GM12878 (cell line): ENCODE measurements around the gene XPO6. TPM values are rescaled to one million over a fixed set of nuclear protein-coding genes. Genes with fewer than 3 reads are reported as not detected.

ENCODE experiments used
- ATAC-seq: fragments of 200-7000 bp; cut with Tn5 transposase; 3 replicates; pipeline ENCODE4 v1.9.1; 2020; ENCODE audit warnings: mild to moderate bottlenecking, moderate library complexity
- BruUV-seq: library from RNA; stranded (reverse); fragments of 400-500 nt; replicated peaks from 2 replicates; lab custom pipeline; 2021; lab: Mats Ljungman, UMichigan
- CTCF ChIA-PET: fragments of 300-600 bp; sonication (Branson Sonifier 250); formaldehyde crosslinking; extraction: SDS; loops from one replicate; lab custom pipeline; 2021; ENCODE audit warnings: inconsistent platforms; lab: Yijun Ruan, JAX
- POLR2A ChIA-PET: fragments of 350-600 bp; formaldehyde crosslinking; extraction: SDS; loops from one replicate; lab custom pipeline; 2021; ENCODE audit warnings: inconsistent platforms; lab: Charles Lee
- RAD21 ChIA-PET: fragments of 300-600 bp; sonication (Branson Sonifier 250); formaldehyde crosslinking; loops from one replicate; lab custom pipeline; 2023; ENCODE audit warnings: antibody characterized with exemption; ENCODE audit not compliant: unreplicated experiment; lab: Charles Lee
- SMC1A ChIA-PET: fragments of 300-600 bp; sonication (Branson Sonifier 250); formaldehyde crosslinking; loops from one replicate; lab custom pipeline; 2023; ENCODE audit not compliant: unreplicated experiment, uncharacterized antibody; lab: Charles Lee
- DNase-seq: peaks from one replicate; pipeline ENCODE4 v3.0.0-alpha.2; 2011; ENCODE audit warnings: low read depth, low spot score
- FAIRE-seq: peaks from 3 replicates; lab custom pipeline; 2011; peaks lifted over from hg19 to GRCh38; lab: Jason Lieb, UNC
- H2AFZ ChIP-seq: 2 replicates; pipeline ENCODE4 v1.6.0; 2011; ENCODE audit warnings: low read depth, low read length, control low read depth; ENCODE audit not compliant: control insufficient read depth
- H3K27ac ChIP-seq: 2 replicates; pipeline ENCODE4 v1.5.1; 2011; ENCODE audit warnings: control low read depth; ENCODE audit not compliant: control insufficient read depth, insufficient read depth
- H3K27me3 ChIP-seq, 2 experiments: replicated peaks in 1 of 2; 2 replicates each; pipeline versions ENCODE4 v1.6.0 to v1.6.1; 2011; ENCODE audit warnings: low read length in 1 of 2; ENCODE audit not compliant: control insufficient read depth in 2 of 2, insufficient read depth in 2 of 2
- H3K36me3 ChIP-seq, 2 experiments: 2 replicates each; pipeline ENCODE4 v1.5.1; 2011; ENCODE audit warnings: low read length in 1 of 2; ENCODE audit not compliant: control insufficient read depth in 2 of 2, insufficient read depth in 2 of 2
- H3K4me1 ChIP-seq: 2 replicates; pipeline ENCODE4 v1.6.1; 2011; ENCODE audit warnings: mild to moderate bottlenecking, low read length, moderate library complexity, mixed read lengths; ENCODE audit not compliant: control insufficient read depth, insufficient read depth
- H3K4me2 ChIP-seq: 2 replicates; pipeline ENCODE4 v1.6.0; 2011; ENCODE audit warnings: control low read depth; ENCODE audit not compliant: control insufficient read depth, insufficient read depth
- H3K4me3 ChIP-seq: fragments of 200-600 bp; sonication (generic); 2 replicates; pipeline ENCODE4 v1.5.1; 2016
- H3K79me2 ChIP-seq: 2 replicates; pipeline ENCODE4 v1.6.0; 2011; ENCODE audit warnings: low read length; ENCODE audit not compliant: control insufficient read depth, insufficient read depth
- H3K9ac ChIP-seq: 2 replicates; pipeline ENCODE4 v1.8.0; 2011; ENCODE audit warnings: low read length, control low read depth, mixed read lengths; ENCODE audit not compliant: control insufficient read depth, insufficient read depth
- H3K9me3 ChIP-seq: replicated peaks from 3 replicates; pipeline ENCODE4 v1.5.1; 2011; ENCODE audit warnings: mild to moderate bottlenecking, low read length; ENCODE audit not compliant: control insufficient read depth, insufficient read depth
- H4K20me1 ChIP-seq: 2 replicates; pipeline ENCODE4 v1.6.0; 2011; ENCODE audit not compliant: control insufficient read depth, insufficient read depth
- EZH2 ChIP-seq: IDR thresholded peaks from 2 replicates; pipeline ENCODE4 v1.6.1; 2012; ENCODE audit warnings: low read depth, mild to moderate bottlenecking, control low read depth, inconsistent platforms, low read length, borderline replicate concordance; ENCODE audit not compliant: control insufficient read depth
- KAT2A ChIP-seq: conservative IDR thresholded peaks from 2 replicates; pipeline ENCODE4 v1.6.1; 2011; ENCODE audit warnings: low read depth, low read length; ENCODE audit not compliant: control insufficient read depth
- MLLT1 ChIP-seq: fragments of 450-650 bp; IDR thresholded peaks from 2 replicates; pipeline ENCODE4 v1.6.1; 2016; ENCODE audit warnings: mild to moderate bottlenecking
- RUNX3 ChIP-seq: IDR thresholded peaks from 2 replicates; pipeline ENCODE4 v1.6.1; 2012; ENCODE audit warnings: low read length, inconsistent platforms
- ZNF687 ChIP-seq: fragments of 450-650 bp; IDR thresholded peaks from 2 replicates; pipeline ENCODE4 v1.6.1; 2017; ENCODE audit warnings: mild to moderate bottlenecking, moderate library complexity
- WGBS: methylation state at CpG from one replicate; pipeline ENCODE4 v1.1.6; 2016; ENCODE audit warnings: low lambda C conversion rate; ENCODE audit not compliant: insufficient replicate concordance, insufficient coverage; ENCODE audit errors: missing lambda C conversion rate; 5-methylcytosine and 5-hydroxymethylcytosine counted together
- in situ Hi-C: fragments of 300-500 bp; cut with MboI; formaldehyde crosslinking; loops from 9 replicates; pipeline ENCODE4 v1.14.3; 2018; ENCODE audit warnings: mixed read lengths
- intact Hi-C: fragments of 100-400 bp; cut with micrococcal nuclease; formaldehyde crosslinking; loops from one replicate; pipeline ENCODE4 v1.14.2; 2022; ENCODE audit not compliant: unreplicated experiment
- polyA plus RNA-seq, 11 experiments: library from polyadenylated mRNA; depleted of rRNA in 4 of 11; unstranded in 6 of 11; stranded (reverse) in 5 of 11; fragments of >200 nt; fragmentation: Nextera tagmentation in 4 of 11; fragmentation: Illumina TruSeq in 1 of 11; extraction: Ambion mirVana in 4 of 11; extraction: Trizol in 1 of 11; gene quantifications; 1 replicate in 1 of 11; 2 replicates in 10 of 11; pipeline versions ENCODE4 v1.2.1 to v1.2.3, GENCODE V29; 2011 to 2016; ENCODE audit warnings: inconsistent platforms in 2 of 11, missing spikeins in 2 of 11, low read depth in 1 of 11
- total RNA-seq, 4 experiments: library from RNA; depleted of rRNA in 3 of 4; stranded (reverse); fragments of >200 nt in 3 of 4; fragmentation: Illumina TruSeq in 1 of 4; extraction: Trizol in 1 of 4; gene quantifications; 2 replicates each; pipeline versions ENCODE4 v1.2.1 to v1.2.3, GENCODE V29; 2013 to 2021

XPO6 gene
- total and polyA plus RNA-seq, 10 of the 15 experiments (the other 5 are each of a cell fraction or from before 2014, with no cell fraction given) = 9.9 to 246 (median 110) TPM

GRCh38 chr16:28179354-28179753 is 32.4 kb downstream of the XPO6 start:
- peak overlapping the region; percentile 65 for H3K4me2 ChIP-seq
- ChIA-PET SMC1A (interaction anchor here (0.8 to 3.1 kb wide), 8 partner anchors 9 to 72 kb away, joined by 3 to 19 read pairs (median 6); no protein-coding TSS in a partner anchor), RAD21 (interaction anchor here (0.6 to 2.9 kb wide), 6 partner anchors 9 to 65 kb away, joined by 3 to 13 read pairs (median 6); no protein-coding TSS in a partner anchor), CTCF (interaction anchor here (0.8 to 1.3 kb wide), 4 partner anchors 15 to 39 kb away, joined by 3 read pairs; no protein-coding TSS in a partner anchor), POLR2A (interaction anchor here (0.9 to 3.2 kb wide), 8 partner anchors 7 to 38 kb away, joined by 3 to 20 read pairs (median 6); no protein-coding TSS in a partner anchor)
- H3K27ac ChIP-seq = peak overlapping the region; percentile 89
- no peak overlapping the region for H3K9ac ChIP-seq
- no peaks in the 10 kb centered on the region for H3K9me3 ChIP-seq
- TSS peak; percentile 19 for BruUV-seq
- 0 out of 2 replicates have a peak, but pooled peaks cover under 1% of the 10 kb centered on the region for H4K20me1 ChIP-seq
- no peak for FAIRE-seq
- no peaks in the 10 kb centered on the region for H3K27me3 ChIP-seq
- intact Hi-C loops = no loop called here
- no peak for TF ChIP-seq MLLT1
- no peak for TF ChIP-seq EZH2
- no peak for TF ChIP-seq KAT2A
- TF ChIP-seq ZNF687 = peak; percentile 53; the same call in 1 of the 2 replicates
- TF ChIP-seq RUNX3 = peak; percentile 16; the same call in 1 of the 2 replicates
- DNase-seq = no peak
- H3K36me3 ChIP-seq = peaks cover 8 to 17% of the 10 kb centered on the region in 2 experiments
- no peak overlapping the region for H2AFZ ChIP-seq
- ATAC-seq = peak; percentile 52
- no peak overlapping the region for H3K4me3 ChIP-seq
- in situ Hi-C loops = no loop called here
- peaks cover 88% of the 10 kb centered on the region for H3K79me2 ChIP-seq
- WGBS = 0% methylated on average over 1 of the region's 1 CpG
- H3K4me1 ChIP-seq = peaks cover 27% of the 10 kb centered on the region
